HepG2 (cell line): ENCODE results near the gene ITGAV. TPM values are rescaled to one million over a fixed set of nuclear protein-coding genes. Genes with fewer than 3 reads are reported as not detected.

ENCODE experiments used
- BRD4 ChIP-seq: sonication (generic); formaldehyde crosslinking; IDR thresholded peaks from 2 replicates; pipeline ENCODE4 v1.4.0; 2020; ENCODE audit warnings: missing genetic modification reagents
- CHCHD3 ChIP-seq: sonication (generic); formaldehyde crosslinking; IDR thresholded peaks from 2 replicates; pipeline ENCODE4 v1.8.0; 2022; ENCODE audit warnings: mild to moderate bottlenecking, missing genetic modification reagents, moderate library complexity
- ISX ChIP-seq: sonication (generic); formaldehyde crosslinking; conservative IDR thresholded peaks from 2 replicates; pipeline ENCODE4 v1.5.0; 2020; ENCODE audit warnings: missing genetic modification reagents
- KLF6 ChIP-seq: IDR thresholded peaks from 2 replicates; pipeline ENCODE4 v1.8.0; 2016; ENCODE audit warnings: missing biosample characterization, missing genetic modification reagents
- NFYB ChIP-seq: sonication (generic); formaldehyde crosslinking; IDR thresholded peaks from 2 replicates; pipeline ENCODE4 v1.4.0; 2020; ENCODE audit warnings: missing genetic modification reagents
- PRDM10 ChIP-seq: sonication (generic); formaldehyde crosslinking; IDR thresholded peaks from 2 replicates; pipeline ENCODE4 v1.4.0; 2020; ENCODE audit warnings: low read depth, missing genetic modification reagents
- PRPF4 ChIP-seq: fragments of 200-400 bp; formaldehyde crosslinking; IDR thresholded peaks from 2 replicates; pipeline ENCODE4 v1.6.1; 2016; ENCODE audit warnings: low read length, low read depth; ENCODE audit not compliant: poor library complexity, severe bottlenecking
- RARG ChIP-seq: sonication (generic); formaldehyde crosslinking; IDR thresholded peaks from 2 replicates; pipeline ENCODE4 v1.4.0; 2020; ENCODE audit warnings: low read depth, mild to moderate bottlenecking, missing genetic modification reagents
- SATB2 ChIP-seq: sonication (generic); formaldehyde crosslinking; IDR thresholded peaks from 2 replicates; pipeline ENCODE4 v1.5.0; 2020; ENCODE audit warnings: missing genetic modification reagents
- SIN3B ChIP-seq: fragments of 150-350 bp; IDR thresholded peaks from 2 replicates; pipeline ENCODE4 v1.6.1; 2014; ENCODE audit warnings: low read length
- SMARCC2 ChIP-seq: fragments of 450-650 bp; IDR thresholded peaks from 2 replicates; pipeline ENCODE4 v1.6.1; 2017; ENCODE audit warnings: antibody characterized with exemption, mild to moderate bottlenecking
- ZNF292 ChIP-seq: sonication (generic); formaldehyde crosslinking; IDR thresholded peaks from 2 replicates; pipeline ENCODE4 v1.8.1; 2022; ENCODE audit warnings: mild to moderate bottlenecking, low read depth, missing genetic modification reagents, borderline replicate concordance
- ZNF430 ChIP-seq: sonication (generic); formaldehyde crosslinking; IDR thresholded peaks from 2 replicates; pipeline ENCODE4 v1.9.0; 2021; ENCODE audit warnings: mild to moderate bottlenecking, missing genetic modification reagents
- ZNF468 ChIP-seq: sonication (generic); formaldehyde crosslinking; IDR thresholded peaks from 2 replicates; pipeline ENCODE4 v1.8.0; 2022; ENCODE audit warnings: mild to moderate bottlenecking, moderate library complexity, missing genetic modification reagents
- ZNF549 ChIP-seq: sonication (generic); formaldehyde crosslinking; IDR thresholded peaks from 2 replicates; pipeline ENCODE4 v1.5.0; 2020; ENCODE audit warnings: missing genetic modification reagents
- ZNF567 ChIP-seq: sonication (generic); formaldehyde crosslinking; IDR thresholded peaks from 2 replicates; pipeline ENCODE4 v1.8.1; 2023; ENCODE audit warnings: mild to moderate bottlenecking, missing genetic modification reagents, borderline replicate concordance
- ZNF576 ChIP-seq: sonication (generic); formaldehyde crosslinking; IDR thresholded peaks from 2 replicates; pipeline ENCODE4 v1.4.0; 2020; ENCODE audit warnings: mild to moderate bottlenecking, missing genetic modification reagents
- ZNF777 ChIP-seq: sonication (generic); formaldehyde crosslinking; IDR thresholded peaks from 2 replicates; pipeline ENCODE4 v1.4.0; 2020; ENCODE audit warnings: missing genetic modification reagents
- polyA plus RNA-seq, 8 experiments: library from polyadenylated mRNA; depleted of rRNA in 3 of 8; stranded (reverse) in 7 of 8; unstranded in 1 of 8; fragments of >200 nt; fragmentation: Illumina TruSeq in 4 of 8; extraction: Trizol in 4 of 8; gene quantifications; 2 replicates each; pipeline versions ENCODE4 v1.2.1 to v1.2.3, GENCODE V29; 2011 to 2016; ENCODE audit warnings: low read depth in 4 of 8, missing spikeins in 1 of 8, mixed read lengths in 1 of 8; ENCODE audit not compliant: insufficient read depth in 1 of 8
- total RNA-seq, 5 experiments: library from RNA; depleted of rRNA; stranded (reverse); fragments of >200 nt; fragmentation: Illumina TruSeq; extraction: Trizol; gene quantifications; 2 replicates each; pipeline ENCODE4 v1.2.3, GENCODE V29; 2016; ENCODE audit warnings: low read depth in 1 of 5
- TF ChIP-seq, protein P1 (sequence below): sonication (generic); formaldehyde crosslinking; conservative IDR thresholded peaks from 2 replicates; pipeline ENCODE4 v1.4.0; 2020; ENCODE audit warnings: missing genetic modification reagents
- TF ChIP-seq, protein P2 (sequence below): IDR thresholded peaks from 2 replicates; pipeline ENCODE4 v1.6.1; 2016; ENCODE audit warnings: missing compliant biosample characterization, missing genetic modification reagents, borderline replicate concordance

Gene ITGAV
- total and polyA plus RNA-seq, 2 of the 13 experiments (the other 11 are each of a cell fraction or from before 2014, with no cell fraction given) = 59.1 to 60.4 TPM

- no peak for TF ChIP-seq ISX
- peak; percentile 52; the same call in 1 of the 2 replicates for TF ChIP-seq PRDM10 (CRISPR knock-in tag)
- peak; percentile 61; the same call in 1 of the 2 replicates for TF ChIP-seq KLF6 (CRISPR knock-in tag)
- TF ChIP-seq, protein P1, sequence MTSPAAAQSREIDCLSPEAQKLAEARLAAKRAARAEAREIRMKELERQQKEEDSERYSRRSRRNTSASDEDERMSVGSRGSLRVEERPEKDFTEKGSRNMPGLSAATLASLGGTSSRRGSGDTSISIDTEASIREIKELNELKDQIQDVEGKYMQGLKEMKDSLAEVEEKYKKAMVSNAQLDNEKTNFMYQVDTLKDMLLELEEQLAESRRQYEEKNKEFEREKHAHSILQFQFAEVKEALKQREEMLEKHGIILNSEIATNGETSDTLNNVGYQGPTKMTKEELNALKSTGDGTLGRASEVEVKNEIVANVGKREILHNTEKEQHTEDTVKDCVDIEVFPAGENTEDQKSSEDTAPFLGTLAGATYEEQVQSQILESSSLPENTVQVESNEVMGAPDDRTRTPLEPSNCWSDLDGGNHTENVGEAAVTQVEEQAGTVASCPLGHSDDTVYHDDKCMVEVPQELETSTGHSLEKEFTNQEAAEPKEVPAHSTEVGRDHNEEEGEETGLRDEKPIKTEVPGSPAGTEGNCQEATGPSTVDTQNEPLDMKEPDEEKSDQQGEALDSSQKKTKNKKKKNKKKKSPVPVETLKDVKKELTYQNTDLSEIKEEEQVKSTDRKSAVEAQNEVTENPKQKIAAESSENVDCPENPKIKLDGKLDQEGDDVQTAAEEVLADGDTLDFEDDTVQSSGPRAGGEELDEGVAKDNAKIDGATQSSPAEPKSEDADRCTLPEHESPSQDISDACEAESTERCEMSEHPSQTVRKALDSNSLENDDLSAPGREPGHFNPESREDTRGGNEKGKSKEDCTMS (CRISPR knock-in tag) = no peak; the same call in 1 of the 2 replicates
- TF ChIP-seq ZNF468 (CRISPR knock-in tag) = no peak
- TF ChIP-seq, protein P2, sequence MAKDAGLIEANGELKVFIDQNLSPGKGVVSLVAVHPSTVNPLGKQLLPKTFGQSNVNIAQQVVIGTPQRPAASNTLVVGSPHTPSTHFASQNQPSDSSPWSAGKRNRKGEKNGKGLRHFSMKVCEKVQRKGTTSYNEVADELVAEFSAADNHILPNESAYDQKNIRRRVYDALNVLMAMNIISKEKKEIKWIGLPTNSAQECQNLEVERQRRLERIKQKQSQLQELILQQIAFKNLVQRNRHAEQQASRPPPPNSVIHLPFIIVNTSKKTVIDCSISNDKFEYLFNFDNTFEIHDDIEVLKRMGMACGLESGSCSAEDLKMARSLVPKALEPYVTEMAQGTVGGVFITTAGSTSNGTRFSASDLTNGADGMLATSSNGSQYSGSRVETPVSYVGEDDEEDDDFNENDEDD = peak; percentile 58; the same call in 1 of the 2 replicates
- peak; percentile 85 for TF ChIP-seq ZNF567 (CRISPR knock-in tag)
- TF ChIP-seq CHCHD3 (CRISPR knock-in tag) = 0 out of 2 replicates have a peak, but pooled peaks have one; percentile 57
- peak; percentile 78; the same call in 1 of the 2 replicates for TF ChIP-seq ZNF576 (CRISPR knock-in tag)
- TF ChIP-seq SATB2 (CRISPR knock-in tag) = no peak
- no peak for TF ChIP-seq RARG
- no peak for TF ChIP-seq NFYB (CRISPR knock-in tag)
- no peak for TF ChIP-seq PRPF4
- peak; percentile 69 for TF ChIP-seq ZNF430
- peak; percentile 99 for TF ChIP-seq ZNF292 (CRISPR knock-in tag)
- peak; percentile 96 for TF ChIP-seq ZNF777
- TF ChIP-seq BRD4 (CRISPR knock-in tag) = peak; percentile 76; the same call in 1 of the 2 replicates
- no peak for TF ChIP-seq SMARCC2
- TF ChIP-seq SIN3B = 0 out of 2 replicates have a peak, but pooled peaks have one; percentile 8
- TF ChIP-seq ZNF549 = no peak
Observed at GRCh38 chr2:186589612-186590349, at the start of gene ITGAV (continued).
